GM06990 (cell line): ENCODE measurements around the gene STUM.

ENCODE experiments used
- DNase-seq: peaks from one replicate; pipeline ENCODE4 v3.0.0-alpha.2; 2011; ENCODE audit not compliant: insufficient read length; ENCODE audit errors: extremely low read depth
- H3K27me3 ChIP-seq: replicated peaks from 2 replicates; pipeline ENCODE4 v1.6.0; 2011; ENCODE audit warnings: low read length; ENCODE audit not compliant: control insufficient read depth, insufficient read depth
- H3K36me3 ChIP-seq: 2 replicates; pipeline ENCODE4 v1.5.1; 2011; ENCODE audit warnings: low read length; ENCODE audit not compliant: control insufficient read depth, insufficient read depth
- H3K4me3 ChIP-seq: replicated peaks from 2 replicates; pipeline ENCODE4 v1.5.1; 2011; ENCODE audit warnings: low read depth, mild to moderate bottlenecking, control low read depth, low read length
- TF ChIP-seq, protein P1 (sequence below): IDR thresholded peaks from 2 replicates; pipeline ENCODE4 v1.5.1; 2011; ENCODE audit warnings: low read length, control low read depth, mild to moderate bottlenecking, inconsistent platforms; ENCODE audit not compliant: insufficient read depth, poor library complexity, severe bottlenecking

The STUM gene

DNA sequence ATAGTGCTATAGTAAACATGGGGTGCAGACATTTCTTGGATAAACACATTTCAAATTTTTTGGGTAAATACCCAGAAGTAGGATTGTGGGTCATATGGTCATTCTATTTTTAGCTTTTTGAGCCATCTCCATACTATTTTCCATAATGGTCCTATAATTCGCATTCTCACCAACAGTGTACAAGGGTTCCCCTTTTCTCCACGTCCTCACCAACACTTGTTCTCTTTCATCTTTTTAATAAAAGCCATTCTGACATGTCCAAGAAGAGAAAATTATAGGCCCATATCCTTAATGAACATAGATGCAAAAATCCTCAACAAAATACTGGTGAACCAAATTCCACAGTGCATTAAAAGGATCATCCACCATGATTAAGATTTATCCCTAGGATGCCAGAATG lies 8.9 kb downstream of the STUM start:
- TF ChIP-seq, protein P1, sequence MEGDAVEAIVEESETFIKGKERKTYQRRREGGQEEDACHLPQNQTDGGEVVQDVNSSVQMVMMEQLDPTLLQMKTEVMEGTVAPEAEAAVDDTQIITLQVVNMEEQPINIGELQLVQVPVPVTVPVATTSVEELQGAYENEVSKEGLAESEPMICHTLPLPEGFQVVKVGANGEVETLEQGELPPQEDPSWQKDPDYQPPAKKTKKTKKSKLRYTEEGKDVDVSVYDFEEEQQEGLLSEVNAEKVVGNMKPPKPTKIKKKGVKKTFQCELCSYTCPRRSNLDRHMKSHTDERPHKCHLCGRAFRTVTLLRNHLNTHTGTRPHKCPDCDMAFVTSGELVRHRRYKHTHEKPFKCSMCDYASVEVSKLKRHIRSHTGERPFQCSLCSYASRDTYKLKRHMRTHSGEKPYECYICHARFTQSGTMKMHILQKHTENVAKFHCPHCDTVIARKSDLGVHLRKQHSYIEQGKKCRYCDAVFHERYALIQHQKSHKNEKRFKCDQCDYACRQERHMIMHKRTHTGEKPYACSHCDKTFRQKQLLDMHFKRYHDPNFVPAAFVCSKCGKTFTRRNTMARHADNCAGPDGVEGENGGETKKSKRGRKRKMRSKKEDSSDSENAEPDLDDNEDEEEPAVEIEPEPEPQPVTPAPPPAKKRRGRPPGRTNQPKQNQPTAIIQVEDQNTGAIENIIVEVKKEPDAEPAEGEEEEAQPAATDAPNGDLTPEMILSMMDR, result no peak
- Histone ChIP-seq H3K36me3 (no peaks in the 10 kb centered on the region), H3K27me3 (no peaks in the 10 kb centered on the region; the same call in 1 of the 2 replicates), H3K4me3 (no peak overlapping the region)
- DNase-seq, result no peak

- no peaks in the 10 kb centered on the region for H3K36me3 ChIP-seq
- TF ChIP-seq, protein P1, result no peak
- no peaks in the 10 kb centered on the region; the same call in 1 of the 2 replicates for H3K27me3 ChIP-seq
- no peak for DNase-seq
- no peak overlapping the region for H3K4me3 ChIP-seq
These were observed 9.6 kb downstream of the STUM start for GRCh38 chr1:226558036-226558650.

GRCh38 chr1:226560243-226560642 lies 11.7 kb downstream of the STUM start:
- TF ChIP-seq, protein P1, result no peak
- no peak for DNase-seq
- no peaks in the 10 kb centered on the region for H3K36me3 ChIP-seq
- no peaks in the 10 kb centered on the region; the same call in 1 of the 2 replicates for H3K27me3 ChIP-seq
- no peak overlapping the region for H3K4me3 ChIP-seq

GRCh38 chr1:226562989-226563388 lies 14.4 kb downstream of the STUM start:
- TF ChIP-seq, protein P1, result no peak
- H3K27me3 ChIP-seq, result peaks cover 2% of the 10 kb centered on the region; the same call in 1 of the 2 replicates

DNA sequence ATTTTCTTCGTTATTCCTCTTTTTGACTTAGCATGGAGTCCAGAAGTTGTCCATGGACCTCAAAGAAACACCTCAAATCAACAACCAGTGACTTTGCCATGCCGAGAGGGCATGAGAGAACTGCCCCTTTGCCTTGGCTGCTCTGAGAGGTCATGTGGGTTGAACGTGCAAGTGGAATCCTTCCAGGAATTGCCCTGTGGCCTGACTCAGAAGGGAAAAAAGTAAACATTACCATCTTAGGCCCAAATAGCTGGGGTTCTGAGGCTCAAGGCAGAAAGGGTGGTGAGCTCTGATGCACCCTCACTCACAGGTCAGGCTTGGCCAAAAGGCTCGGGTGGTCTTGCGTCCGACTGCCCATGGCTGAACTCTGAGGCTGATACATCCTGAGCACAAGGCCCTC lies 15.1 kb downstream of the STUM start:
- H3K36me3 ChIP-seq, result no peaks in the 10 kb centered on the region
- DNase-seq, result no peak
- TF ChIP-seq, protein P1, result no peak
- H3K4me3 ChIP-seq, result no peak overlapping the region
- H3K27me3 ChIP-seq, result peaks cover 2% of the 10 kb centered on the region; the same call in 1 of the 2 replicates

More at GRCh38 chr1:226562989-226563388, 14.4 kb downstream of the STUM start:
- Histone ChIP-seq H3K4me3 (no peak overlapping the region), H3K36me3 (no peaks in the 10 kb centered on the region)
- DNase-seq, result no peak
